HG03039 (cell line): ENCODE measurements around the gene DOCK2.
"Not testable (repeated sequence)": the region's sequence is repeated elsewhere in the genome, so short reads cannot be mapped to it uniquely, and the experiment has no call there.

Experiments
- ATAC-seq: cut with Tn5 transposase; IDR thresholded peaks from one replicate; pipeline ENCODE4 v1.9.1; 2021; ENCODE audit warnings: mild to moderate bottlenecking, moderate library complexity; ENCODE audit not compliant: unreplicated experiment

Gene DOCK2

GRCh38 chr5:170076211-170076610, 439.1 kb downstream of the DOCK2 start:
- ATAC-seq: no peak

GRCh38 chr5:170076739-170077138, 439.7 kb downstream of the DOCK2 start:
- ATAC-seq: no peak

GRCh38 chr5:170077526-170077925, 440.5 kb downstream of the DOCK2 start:
- no peak for ATAC-seq

GRCh38 chr5:170078458-170078857, 441.4 kb downstream of the DOCK2 start:
- ATAC-seq: no peak

GRCh38 chr5:170078931-170079330, 441.9 kb downstream of the DOCK2 start:
- no peak for ATAC-seq

- no peak for ATAC-seq
Observed at GRCh38 chr5:170080217-170080616, 443.1 kb downstream of the DOCK2 start.

- ATAC-seq: no peak
Observed at GRCh38 chr5:170080786-170081445, 443.8 kb downstream of the DOCK2 start.

GRCh38 chr5:170081616-170082015, 444.5 kb downstream of the DOCK2 start:
- ATAC-seq: no peak

GRCh38 chr5:170082701-170083100, 445.6 kb downstream of the DOCK2 start:
- no peak for ATAC-seq

GRCh38 chr5:170087168-170087817, 450.2 kb downstream of the DOCK2 start:
- no peak for ATAC-seq

- ATAC-seq: no peak
Observed at GRCh38 chr5:170092455-170093101, 455.5 kb downstream of the DOCK2 start.

GRCh38 chr5:170094329-170094728, 457.3 kb downstream of the DOCK2 start:
- not testable (repeated sequence) for ATAC-seq

- ATAC-seq: no peak
Observed at GRCh38 chr5:170095646-170096045, 458.6 kb downstream of the DOCK2 start.

GRCh38 chr5:170097934-170098333, 460.9 kb downstream of the DOCK2 start:
- no peak for ATAC-seq

GRCh38 chr5:170100066-170100943, 463.2 kb downstream of the DOCK2 start:
- ATAC-seq: no peak

GRCh38 chr5:170103447-170103846, 466.4 kb downstream of the DOCK2 start:
- ATAC-seq: no peak

- no peak for ATAC-seq
Observed at GRCh38 chr5:170104299-170104698, 467.2 kb downstream of the DOCK2 start.

- no peak for ATAC-seq
Observed at GRCh38 chr5:170104710-170105109, 467.6 kb downstream of the DOCK2 start.

- no peak for ATAC-seq
Observed at GRCh38 chr5:170105642-170106611, 468.9 kb downstream of the DOCK2 start, which contains the start of gene FOXI1. TSS of gene FOXI1 (plus strand) at chr5:170105897. CDS start at chr5:170105958, 61 bp downstream.

- ATAC-seq: no peak
Observed at GRCh38 chr5:170107674-170108073, 470.6 kb downstream of the DOCK2 start.
